AG09319 (cell line): ENCODE data around the gene COL6A2.
"Not testable (repeated sequence)": the region's sequence is repeated elsewhere in the genome, so short reads cannot be mapped to it uniquely, and the experiment has no call there.

Experiments
- DNase-seq: peaks from one replicate; pipeline ENCODE4 v3.0.0-alpha.2; 2010; ENCODE audit warnings: low read depth; ENCODE audit errors: extremely low read depth
- TF ChIP-seq, protein P1 (sequence below): IDR thresholded peaks from 2 replicates; pipeline ENCODE4 v1.5.1; 2011; ENCODE audit warnings: low read depth, mild to moderate bottlenecking, inconsistent platforms, low read length, moderate library complexity

Gene COL6A2

DNA sequence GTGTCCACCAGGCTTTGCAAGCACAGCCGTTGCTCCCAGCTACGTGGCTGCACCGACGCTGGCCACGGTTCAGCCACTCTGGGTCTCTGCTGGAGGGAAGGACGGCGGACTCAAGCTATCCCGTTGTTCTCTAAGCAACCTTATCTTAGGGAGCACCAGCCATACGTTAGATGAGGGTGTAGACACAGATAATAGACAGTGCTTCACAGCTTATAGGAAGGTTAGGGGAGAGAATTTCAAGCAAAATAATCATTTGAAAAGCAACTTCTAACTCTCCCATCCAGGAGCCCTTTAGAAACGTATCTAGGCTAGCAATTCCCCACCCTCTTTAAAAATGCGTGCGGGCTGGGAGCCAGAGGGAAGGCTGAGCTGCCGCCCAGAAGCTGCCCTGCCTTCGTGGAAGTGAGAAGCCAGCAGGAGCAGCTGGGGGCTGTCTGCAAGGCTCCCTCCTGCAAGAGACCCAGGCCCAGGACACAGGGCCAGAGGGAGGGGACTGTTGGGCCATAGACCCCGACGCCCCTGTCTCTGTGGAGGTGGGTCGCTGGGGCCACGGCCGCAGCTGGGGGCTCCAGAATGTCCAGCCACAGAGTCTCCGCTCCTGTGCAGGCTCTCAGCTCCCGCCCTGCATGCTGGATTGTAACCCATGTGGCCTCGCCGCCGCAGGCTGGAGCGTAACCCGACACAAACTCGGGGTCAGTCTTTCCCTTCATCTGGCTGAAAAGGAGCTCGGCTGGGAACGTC is 31.2 kb upstream of the COL6A2 start:
- no peak for DNase-seq
- TF ChIP-seq, protein P1, sequence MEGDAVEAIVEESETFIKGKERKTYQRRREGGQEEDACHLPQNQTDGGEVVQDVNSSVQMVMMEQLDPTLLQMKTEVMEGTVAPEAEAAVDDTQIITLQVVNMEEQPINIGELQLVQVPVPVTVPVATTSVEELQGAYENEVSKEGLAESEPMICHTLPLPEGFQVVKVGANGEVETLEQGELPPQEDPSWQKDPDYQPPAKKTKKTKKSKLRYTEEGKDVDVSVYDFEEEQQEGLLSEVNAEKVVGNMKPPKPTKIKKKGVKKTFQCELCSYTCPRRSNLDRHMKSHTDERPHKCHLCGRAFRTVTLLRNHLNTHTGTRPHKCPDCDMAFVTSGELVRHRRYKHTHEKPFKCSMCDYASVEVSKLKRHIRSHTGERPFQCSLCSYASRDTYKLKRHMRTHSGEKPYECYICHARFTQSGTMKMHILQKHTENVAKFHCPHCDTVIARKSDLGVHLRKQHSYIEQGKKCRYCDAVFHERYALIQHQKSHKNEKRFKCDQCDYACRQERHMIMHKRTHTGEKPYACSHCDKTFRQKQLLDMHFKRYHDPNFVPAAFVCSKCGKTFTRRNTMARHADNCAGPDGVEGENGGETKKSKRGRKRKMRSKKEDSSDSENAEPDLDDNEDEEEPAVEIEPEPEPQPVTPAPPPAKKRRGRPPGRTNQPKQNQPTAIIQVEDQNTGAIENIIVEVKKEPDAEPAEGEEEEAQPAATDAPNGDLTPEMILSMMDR = no peak

DNA sequence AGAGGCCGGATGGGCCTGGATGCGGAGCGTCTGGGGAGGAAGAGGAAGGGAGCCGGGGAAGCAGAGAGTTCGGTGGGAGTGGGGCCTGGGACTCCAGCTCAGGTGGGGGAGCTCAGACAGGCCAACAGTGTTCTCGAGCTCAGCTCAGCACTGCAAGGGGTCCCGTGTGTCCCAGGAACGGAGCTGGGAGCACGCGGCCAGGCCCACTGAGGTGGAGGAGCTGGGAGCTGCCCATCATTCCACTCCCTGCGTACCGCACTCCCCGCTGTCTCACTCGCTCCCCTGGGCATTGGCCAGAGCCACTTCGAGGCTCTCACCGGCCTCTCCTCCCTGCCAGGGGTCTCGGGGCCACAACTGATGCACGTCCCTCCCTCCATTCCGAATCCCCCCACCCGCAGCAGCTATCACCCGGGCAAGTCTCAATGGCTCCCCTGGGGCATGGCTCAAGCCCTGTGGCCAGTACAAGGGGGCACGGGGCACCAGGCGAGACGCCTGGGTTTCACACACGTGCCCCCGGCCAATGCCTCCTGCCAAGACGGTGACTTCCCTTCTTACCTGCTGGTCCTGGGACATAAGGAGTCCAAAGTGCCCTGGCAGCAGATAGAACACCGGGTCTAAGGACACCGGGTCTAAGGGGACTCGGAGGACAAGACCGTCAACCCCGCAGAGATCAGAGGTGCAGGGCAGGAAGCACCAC is 30.3 kb upstream of the COL6A2 start:
- TF ChIP-seq, protein P1 = no peak
- DNase-seq = no peak

DNA sequence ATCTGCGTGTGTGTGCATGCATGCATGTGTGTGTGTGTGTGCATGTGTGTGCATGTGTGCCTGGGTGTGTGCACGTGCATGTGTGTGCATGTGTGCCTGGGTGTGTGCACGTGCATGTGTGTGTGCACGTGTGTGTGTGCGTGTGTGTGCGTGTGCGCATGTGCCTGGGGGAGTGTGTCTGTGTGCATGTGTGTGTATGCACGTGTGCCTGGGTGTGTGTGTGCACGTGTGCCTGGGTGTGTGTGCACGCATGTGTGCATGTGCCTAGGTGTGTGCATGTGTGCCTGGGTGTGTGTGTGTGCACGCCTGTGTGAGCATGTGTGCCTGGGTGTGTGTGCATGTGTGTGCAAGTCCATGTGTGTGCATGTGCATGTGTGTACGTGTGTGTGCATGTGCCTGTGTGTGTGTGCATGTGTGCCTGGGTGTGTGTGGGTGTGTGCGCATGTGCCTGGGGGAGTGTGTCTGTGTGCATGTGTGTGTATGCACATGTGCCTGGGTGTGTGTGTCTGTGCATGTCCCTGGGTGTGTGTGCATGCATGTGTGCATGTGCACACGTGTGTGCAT is 29.3 kb upstream of the COL6A2 start:
- TF ChIP-seq, protein P1 = no peak
- DNase-seq = no peak

DNA sequence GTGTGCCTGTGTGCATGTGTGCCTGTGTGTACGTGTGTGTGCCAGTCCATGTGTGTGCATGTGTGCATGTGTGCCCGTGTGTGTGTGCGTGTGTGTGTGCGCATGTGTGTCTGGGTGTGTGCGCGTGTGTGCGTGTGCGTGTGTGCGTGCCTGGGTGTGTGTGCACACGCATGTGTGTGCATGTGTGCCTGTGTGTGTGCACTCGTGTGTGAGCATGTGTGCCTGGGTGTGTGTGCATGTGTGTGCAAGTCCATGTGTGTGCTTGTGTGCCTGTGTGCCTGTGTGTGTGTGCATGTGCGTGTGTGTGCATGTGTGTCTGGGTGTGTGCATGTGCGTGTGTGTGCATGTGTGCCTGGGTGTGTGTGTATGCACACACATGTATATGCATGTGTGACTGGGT is 28.7 kb upstream of the COL6A2 start:
- TF ChIP-seq, protein P1 = no peak
- no peak for DNase-seq

DNA sequence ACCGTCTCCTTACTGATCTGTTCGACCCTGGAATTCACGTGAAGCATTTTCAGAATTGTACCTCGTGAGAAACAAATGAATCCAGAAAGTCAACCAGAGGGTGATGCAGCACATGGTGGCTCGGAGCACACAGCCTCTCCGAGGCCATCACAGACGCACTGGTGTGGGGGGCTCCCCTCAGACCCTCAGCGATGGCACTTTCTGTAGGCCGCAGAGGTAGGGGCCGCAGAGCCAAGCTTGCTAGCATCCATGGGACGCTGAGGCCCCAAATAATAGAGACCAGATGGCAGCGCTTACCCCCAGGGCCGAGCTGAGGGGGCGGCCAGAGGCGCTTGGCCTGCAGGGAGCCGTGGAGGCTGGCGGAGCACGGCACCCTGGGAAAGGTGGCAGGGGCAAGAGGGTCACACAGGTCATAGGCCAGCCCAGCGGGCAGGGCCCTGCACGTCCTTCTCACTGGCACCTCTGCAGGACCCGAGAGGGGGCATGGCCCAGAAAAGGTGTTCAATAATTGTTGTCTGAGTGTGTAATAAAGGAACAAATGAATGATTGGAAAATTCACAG is 28.1 kb upstream of the COL6A2 start:
- TF ChIP-seq, protein P1 = no peak
- no peak for DNase-seq

DNA sequence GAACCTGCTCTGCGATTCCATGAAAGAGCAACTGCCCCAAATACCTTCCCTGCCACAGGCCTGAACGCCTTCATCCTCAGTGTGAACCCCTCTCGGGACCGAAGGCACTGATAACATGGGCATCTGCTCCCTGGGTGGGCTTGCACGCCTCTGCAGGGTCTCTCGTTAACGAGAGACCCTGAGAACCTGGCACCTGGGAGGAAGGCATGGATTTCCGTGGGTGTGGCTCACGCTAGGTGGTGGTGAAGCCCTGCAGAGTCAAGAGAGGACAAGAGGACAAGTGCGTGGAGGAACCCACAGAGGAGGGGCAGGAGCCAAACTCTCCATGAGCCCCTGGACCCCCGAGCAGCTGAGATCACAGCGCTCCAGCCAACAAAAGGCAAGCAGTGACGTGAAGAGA is 26.8 kb upstream of the COL6A2 start:
- no peak for DNase-seq
- TF ChIP-seq, protein P1 = no peak

DNA sequence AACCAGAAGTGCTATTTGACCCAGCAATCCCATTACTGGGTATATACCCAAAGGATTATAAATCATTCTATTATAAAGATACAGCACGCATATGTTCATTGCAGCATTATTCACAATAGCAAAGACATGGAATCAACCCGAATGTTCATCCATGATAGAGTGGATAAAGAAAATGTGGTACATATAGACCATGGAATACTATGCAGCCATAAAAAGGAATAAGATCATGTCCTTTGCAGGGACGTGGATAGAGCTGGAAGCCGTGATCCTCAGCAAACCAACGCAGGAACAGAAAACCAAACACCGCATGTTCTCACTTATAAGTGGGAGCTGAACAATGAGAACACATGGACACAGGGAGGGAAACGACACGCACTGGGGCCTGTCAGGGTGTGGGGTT is 21.2 kb upstream of the COL6A2 start:
- DNase-seq = not testable (repeated sequence)
